HG03460 (cell line): Measurements from ENCODE around the gene PREB.

Experiments
- ATAC-seq: cut with Tn5 transposase; IDR thresholded peaks from one replicate; pipeline ENCODE4 v1.9.1; 2021; ENCODE audit not compliant: unreplicated experiment

The PREB gene

DNA sequence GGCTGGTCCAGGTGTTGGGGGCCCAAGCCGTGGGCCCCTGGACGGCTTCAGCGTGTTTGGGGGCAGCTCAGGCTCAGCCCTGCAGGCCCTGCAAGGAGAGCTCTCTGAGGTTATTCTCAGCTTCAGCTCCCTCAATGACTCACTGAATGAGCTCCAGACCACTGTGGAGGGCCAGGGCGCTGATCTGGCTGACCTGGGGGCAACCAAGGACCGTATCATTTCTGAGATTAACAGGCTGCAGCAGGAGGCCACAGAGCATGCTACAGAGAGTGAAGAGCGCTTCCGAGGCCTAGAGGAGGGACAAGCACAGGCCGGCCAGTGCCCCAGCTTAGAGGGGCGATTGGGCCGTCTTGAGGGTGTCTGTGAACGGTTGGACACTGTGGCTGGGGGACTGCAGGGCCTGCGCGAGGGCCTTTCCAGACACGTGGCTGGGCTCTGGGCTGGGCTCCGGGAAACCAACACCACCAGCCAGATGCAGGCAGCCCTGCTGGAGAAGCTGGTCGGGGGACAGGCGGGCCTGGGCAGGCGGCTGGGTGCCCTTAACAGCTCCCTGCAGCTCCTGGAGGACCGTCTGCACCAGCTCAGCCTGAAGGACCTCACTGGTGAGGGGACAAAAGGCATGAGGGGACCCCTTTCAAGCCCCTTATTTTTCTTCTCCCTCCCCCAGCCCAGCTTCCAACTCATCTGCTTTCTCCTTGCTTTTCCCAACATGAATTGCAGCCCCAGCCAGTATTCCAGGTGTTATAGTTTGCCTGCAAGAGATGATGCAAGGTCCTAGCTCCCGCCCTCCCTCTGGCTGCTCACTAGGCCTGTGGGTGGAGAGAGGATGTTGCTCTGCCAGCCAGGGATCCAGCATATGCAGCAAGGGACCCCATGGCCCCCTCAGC, 50.8 kb downstream of the PREB start:
- ATAC-seq = no peak

DNA sequence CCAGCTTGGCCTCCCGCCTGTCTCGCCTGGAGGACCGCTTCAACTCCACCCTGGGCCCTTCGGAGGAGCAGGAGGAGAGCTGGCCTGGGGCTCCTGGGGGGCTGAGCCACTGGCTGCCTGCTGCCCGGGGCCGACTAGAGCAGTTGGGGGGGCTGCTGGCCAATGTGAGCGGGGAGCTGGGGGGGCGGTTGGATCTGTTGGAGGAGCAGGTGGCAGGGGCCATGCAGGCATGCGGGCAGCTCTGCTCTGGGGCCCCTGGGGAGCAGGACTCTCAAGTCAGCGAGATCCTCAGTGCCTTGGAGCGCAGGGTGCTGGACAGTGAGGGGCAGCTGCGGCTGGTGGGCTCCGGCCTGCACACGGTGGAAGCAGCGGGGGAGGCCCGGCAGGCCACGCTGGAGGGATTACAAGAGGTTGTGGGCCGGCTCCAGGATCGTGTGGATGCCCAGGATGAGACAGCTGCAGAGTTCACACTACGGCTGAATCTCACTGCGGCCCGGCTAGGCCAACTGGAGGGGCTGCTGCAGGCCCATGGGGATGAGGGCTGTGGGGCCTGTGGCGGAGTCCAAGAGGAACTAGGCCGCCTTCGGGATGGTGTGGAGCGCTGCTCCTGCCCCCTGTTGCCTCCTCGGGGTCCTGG, 51.5 kb downstream of the PREB start:
- no peak for ATAC-seq

DNA sequence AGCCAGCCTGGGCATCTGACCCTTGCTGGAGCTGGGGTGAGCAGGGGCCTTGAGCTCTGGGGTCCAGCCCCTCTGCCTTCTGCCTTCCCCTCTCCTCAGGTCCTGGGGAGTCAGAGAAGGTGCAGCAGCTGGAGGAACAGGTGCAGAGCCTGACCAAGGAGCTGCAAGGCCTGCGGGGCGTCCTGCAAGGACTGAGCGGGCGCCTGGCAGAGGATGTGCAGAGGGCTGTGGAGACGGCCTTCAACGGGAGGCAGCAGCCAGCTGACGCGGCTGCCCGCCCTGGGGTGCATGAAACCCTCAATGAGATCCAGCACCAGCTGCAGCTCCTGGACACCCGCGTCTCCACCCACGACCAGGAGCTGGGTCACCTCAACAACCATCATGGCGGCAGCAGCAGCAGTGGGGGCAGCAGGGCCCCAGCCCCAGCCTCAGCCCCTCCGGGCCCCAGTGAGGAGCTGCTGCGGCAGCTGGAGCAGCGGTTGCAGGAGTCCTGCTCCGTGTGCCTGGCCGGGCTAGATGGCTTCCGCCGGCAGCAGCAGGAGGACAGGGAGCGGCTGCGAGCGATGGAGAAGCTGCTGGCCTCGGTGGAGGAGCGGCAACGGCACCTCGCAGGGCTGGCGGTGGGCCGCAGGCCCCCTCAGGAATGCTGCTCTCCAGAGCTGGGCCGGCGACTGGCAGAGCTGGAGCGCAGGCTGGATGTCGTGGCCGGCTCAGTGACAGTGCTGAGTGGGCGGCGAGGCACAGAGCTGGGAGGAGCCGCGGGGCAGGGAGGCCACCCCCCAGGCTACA, 52.3 kb downstream of the PREB start:
- ATAC-seq = no peak
